ENCODE results near the gene SLC9C2.
"Not testable (repeated sequence)": the region's sequence is repeated elsewhere in the genome, so short reads cannot be mapped to it uniquely, and the experiment has no call there.

SLC9C2 gene

GRCh38 chr1:173603056-173603591 is at the start of gene SLC9C2:
SLC9C2 (minus strand) TSS chr1:173603072; CDS start chr1:173601776, 1,296 bp downstream.
- DNase-seq = no peak

GRCh38 chr1:173648880-173649605 is 46.2 kb upstream of the SLC9C2 start:
- DNase-seq = no peak

- DNase-seq = no peak
These were observed 43.8 kb upstream of the SLC9C2 start for GRCh38 chr1:173646656-173647055.

- not testable (repeated sequence) for DNase-seq
These were observed 39.7 kb upstream of the SLC9C2 start for GRCh38 chr1:173642450-173643139.

- no peak for DNase-seq
These were observed 36.2 kb upstream of the SLC9C2 start for GRCh38 chr1:173639102-173639501.

- DNase-seq = no peak
These were observed 35.5 kb upstream of the SLC9C2 start for GRCh38 chr1:173638043-173639021.

- not testable (repeated sequence) for DNase-seq
These were observed 34.6 kb upstream of the SLC9C2 start for GRCh38 chr1:173637236-173638042.

- DNase-seq = no peak
These were observed 32.2 kb upstream of the SLC9C2 start, which contains the start of gene TEX50 for GRCh38 chr1:173635116-173635515. TEX50 (plus strand) TSS chr1:173635338; CDS start chr1:173635522, 184 bp downstream.

GRCh38 chr1:173628888-173629287 is 26.0 kb upstream of the SLC9C2 start:
- no peak for DNase-seq

GRCh38 chr1:173627269-173627668 is 24.4 kb upstream of the SLC9C2 start:
- DNase-seq = no peak

GRCh38 chr1:173616859-173617258 is 14.0 kb upstream of the SLC9C2 start:
- no peak for DNase-seq

- DNase-seq = not testable (repeated sequence)
These were observed 10.2 kb upstream of the SLC9C2 start for GRCh38 chr1:173613086-173613485.

- DNase-seq = no peak
These were observed 5.8 kb upstream of the SLC9C2 start for GRCh38 chr1:173608503-173609216.

- DNase-seq = no peak
These were observed 1.3 kb downstream of the SLC9C2 start for GRCh38 chr1:173601588-173601987.

GRCh38 chr1:173596097-173596825 is 6.6 kb downstream of the SLC9C2 start:
- no peak for DNase-seq

- not testable (repeated sequence) for DNase-seq
These were observed 11.7 kb downstream of the SLC9C2 start for GRCh38 chr1:173591138-173591537.

GRCh38 chr1:173590557-173590956 is 12.3 kb downstream of the SLC9C2 start:
- DNase-seq = no peak

GRCh38 chr1:173581383-173582079 is 21.3 kb downstream of the SLC9C2 start:
- no peak for DNase-seq

- no peak for DNase-seq
These were observed 22.2 kb downstream of the SLC9C2 start for GRCh38 chr1:173580658-173581057.

- no peak for DNase-seq
These were observed 22.8 kb downstream of the SLC9C2 start for GRCh38 chr1:173580071-173580470.
